GM21723 (cell line): Measurements from ENCODE around the gene EIF2AK2.

ENCODE experiments used
- ATAC-seq: cut with Tn5 transposase; IDR thresholded peaks from one replicate; pipeline ENCODE4 v1.9.1; 2021; ENCODE audit warnings: mild to moderate bottlenecking, moderate library complexity; ENCODE audit not compliant: unreplicated experiment

The EIF2AK2 gene

GRCh38 chr2:37173741-37174140, 17.0 kb upstream of the EIF2AK2 start:
- no peak for ATAC-seq

- no peak for ATAC-seq
Measured at GRCh38 chr2:37171624-37171950, 14.8 kb upstream of the EIF2AK2 start.

- no peak for ATAC-seq
Measured at GRCh38 chr2:37168217-37168981, 11.6 kb upstream of the EIF2AK2 start.

GRCh38 chr2:37167636-37168180, 10.9 kb upstream of the EIF2AK2 start:
- ATAC-seq: no peak

- no peak for ATAC-seq
Measured at GRCh38 chr2:37164757-37165156, 8.0 kb upstream of the EIF2AK2 start.

- peak; percentile 40 for ATAC-seq
Measured at GRCh38 chr2:37156071-37156856, 516 bp downstream of the EIF2AK2 start.

GRCh38 chr2:37154785-37155184, 2.0 kb downstream of the EIF2AK2 start:
- ATAC-seq: no peak

- no peak for ATAC-seq
Measured at GRCh38 chr2:37153224-37153623, 3.6 kb downstream of the EIF2AK2 start.

- ATAC-seq: no peak
Measured at GRCh38 chr2:37149626-37150322, 7.0 kb downstream of the EIF2AK2 start.

GRCh38 chr2:37148325-37148724, 8.5 kb downstream of the EIF2AK2 start:
- no peak for ATAC-seq

GRCh38 chr2:37146062-37146461, 10.7 kb downstream of the EIF2AK2 start:
- no peak for ATAC-seq

- no peak for ATAC-seq
Measured at GRCh38 chr2:37143974-37144373, 12.8 kb downstream of the EIF2AK2 start.

- ATAC-seq: no peak
Measured at GRCh38 chr2:37142546-37142945, 14.2 kb downstream of the EIF2AK2 start.

GRCh38 chr2:37132914-37133313, 23.9 kb downstream of the EIF2AK2 start:
- no peak for ATAC-seq

- no peak for ATAC-seq
Measured at GRCh38 chr2:37125416-37125815, 31.4 kb downstream of the EIF2AK2 start.

GRCh38 chr2:37119157-37119556, 37.6 kb downstream of the EIF2AK2 start:
- no peak for ATAC-seq

GRCh38 chr2:37117566-37117965, 39.2 kb downstream of the EIF2AK2 start:
- ATAC-seq: no peak

- no peak for ATAC-seq
Measured at GRCh38 chr2:37111958-37112357, 44.8 kb downstream of the EIF2AK2 start.

- ATAC-seq: no peak
Measured at GRCh38 chr2:37110306-37111212, 46.2 kb downstream of the EIF2AK2 start.

GRCh38 chr2:37109523-37109922, 47.3 kb downstream of the EIF2AK2 start:
- ATAC-seq: no peak
